Stimulated activated CD8-positive, alpha-beta memory T cell treated with anti-CD3 and anti-CD28 coated beads, Interleukin-7, amount 100 ng/mL, for 48 hours (primary cell): ENCODE results near the gene DNM1.

ENCODE experiments used
- DNase-seq, 2 donors: peaks; one replicate each; pipeline ENCODE4 v3.0.0-alpha.2; 2020; ENCODE audit warnings: low read depth in 1 of 2; ENCODE audit errors: extremely low read depth in 1 of 2

DNM1 gene

GRCh38 chr9:128298535-128299482 is 95.6 kb downstream of the DNM1 start:
- no peak for DNase-seq

GRCh38 chr9:128304136-128304970 is 101.2 kb downstream of the DNM1 start:
- no peak for DNase-seq
